Upper lobe of left lung (tissue), 6 donors: ENCODE measurements around the gene KCNK16. TPM values are rescaled to one million over a fixed set of nuclear protein-coding genes. Genes with fewer than 3 reads are reported as not detected.

Source experiments
- ATAC-seq, 2 donors: fragments of 200-7000 bp; cut with Tn5 transposase; one replicate each; pipeline ENCODE4 v1.9.1; 2022; ENCODE audit warnings: mild to moderate bottlenecking in 2 of 2, moderate library complexity in 2 of 2; ENCODE audit not compliant: low FRiP score in 2 of 2
- DNase-seq, 2 donors: peaks; one replicate each; pipeline ENCODE4 v3.0.0-alpha.2; 2019 to 2020
- H3K27ac ChIP-seq, 4 donors: fragments of 200-600 bp; sonication (generic); one replicate each; pipeline ENCODE4 v1.5.1; 2016 to 2019
- H3K27me3 ChIP-seq, 4 donors: fragments of 200-600 bp; sonication (generic); one replicate each; pipeline ENCODE4 v1.5.1; 2017 to 2019
- H3K36me3 ChIP-seq, 4 donors: fragments of 200-600 bp; sonication (generic); one replicate each; pipeline ENCODE4 v1.5.1; 2016 to 2019
- H3K4me1 ChIP-seq, 4 donors: fragments of 200-600 bp; sonication (generic); one replicate each; pipeline ENCODE4 v1.5.1; 2018 to 2019
- H3K4me3 ChIP-seq, 4 donors: fragments of 200-600 bp; sonication (generic); one replicate each; pipeline ENCODE4 v1.5.1; 2017 to 2019; ENCODE audit warnings: mild to moderate bottlenecking in 2 of 4, moderate library complexity in 1 of 4
- H3K9me3 ChIP-seq, 4 donors: fragments of 200-600 bp; sonication (generic); one replicate each; pipeline ENCODE4 v1.5.1; 2018 to 2019
- CTCF ChIP-seq, 6 experiments: fragments of 450-650 bp in 4 of 6; fragments of 200-600 bp in 2 of 6; sonication (generic) in 2 of 6; IDR thresholded peaks; one replicate each; pipeline ENCODE4 v1.5.1; 2016 to 2019; ENCODE audit warnings: antibody characterized with exemption in 6 of 6
- EP300 ChIP-seq, 4 donors: sonication (generic); formaldehyde crosslinking; IDR thresholded peaks; one replicate each; pipeline ENCODE4 v1.5.1; 2017; ENCODE audit warnings: antibody characterized with exemption in 4 of 4, control low read depth in 2 of 4
- POLR2A ChIP-seq, 4 donors: fragments of 450-650 bp; IDR thresholded peaks; one replicate each; pipeline ENCODE4 v1.5.1; 2016 to 2017; ENCODE audit warnings: antibody characterized with exemption in 4 of 4, mild to moderate bottlenecking in 2 of 4
- POLR2AphosphoS5 ChIP-seq, 2 donors: sonication (generic); formaldehyde crosslinking; IDR thresholded peaks; one replicate each; pipeline ENCODE4 v1.5.1; 2017; ENCODE audit warnings: antibody characterized with exemption in 2 of 2
- WGBS, 2 donors: methylation state at CpG; one replicate each; pipeline ENCODE4 v1.1.5; 2017 to 2018; 5-methylcytosine and 5-hydroxymethylcytosine counted together
- total RNA-seq, 6 donors: library from RNA; depleted of rRNA in 4 of 6; stranded (reverse); fragments of >200 nt in 4 of 6; gene quantifications; one replicate each; pipeline versions ENCODE4 v1.1.0 to v1.2.1, GENCODE V29; 2016 to 2021
- donor health status: DM: no; HTN: no; CAD: no; lungs with moderate emphysema.
- donor health status: DM: no; HTN: yes; CAD: no; lungs with severe emphysema.

Gene KCNK16
- total RNA-seq, 6 donors from 2014 or later, result not detected

DNA sequence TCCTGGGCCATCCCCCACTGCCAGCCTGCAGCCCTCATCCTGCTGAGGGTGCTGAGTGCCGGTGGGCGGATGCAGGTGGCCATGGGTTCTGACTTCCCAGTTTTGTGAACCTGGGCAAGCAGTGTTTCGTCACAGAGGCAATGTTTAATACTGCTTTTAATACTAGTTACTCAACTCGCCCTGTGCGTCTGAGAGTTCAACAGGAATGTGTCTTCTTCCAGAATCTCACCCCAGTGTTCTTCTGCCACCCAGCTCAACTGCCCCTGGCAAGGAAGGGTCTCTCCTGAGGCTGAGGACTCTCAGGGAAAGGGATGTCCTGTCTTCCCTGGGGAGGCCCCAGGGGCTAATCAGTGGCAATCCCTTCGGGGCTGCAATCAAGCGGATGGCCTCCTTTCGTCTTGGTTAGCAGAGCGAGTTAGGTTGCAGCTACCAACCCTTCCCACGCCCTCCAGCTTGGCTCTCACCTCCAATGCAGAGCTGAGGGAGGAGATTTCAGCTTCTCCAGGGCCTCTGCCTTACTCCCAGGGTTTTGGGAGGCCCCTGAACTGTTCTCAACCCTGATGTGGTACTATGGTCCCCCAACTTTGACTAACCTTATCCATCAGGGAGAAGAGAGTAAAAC, 2.0 kb downstream of the KCNK16 start:
- whole genome bisulfite sequencing, 2 donors, result 69% methylated on average over 7 to 10 of the region's 10 CpGs
- H3K9me3 ChIP-seq, result no peaks in the 10 kb centered on the region
- no peaks in the 10 kb centered on the region for H3K27me3 ChIP-seq
- H3K36me3 ChIP-seq, result no peaks in the 10 kb centered on the region
- DNase-seq (peak in 1 of 2 donors; percentile 41), ATAC-seq (no peak)
- no peak overlapping the region for H3K4me3 ChIP-seq
- TF ChIP-seq CTCF (IDR thresholded peaks at IDR 0.05) (no peak), EP300 (IDR thresholded peaks at IDR 0.05) (no peak), POLR2A (IDR thresholded peaks at IDR 0.05) (no peak), POLR2AphosphoS5 (IDR thresholded peaks at IDR 0.05) (no peak)
- H3K27ac ChIP-seq, result no peak overlapping the region
- H3K4me1 ChIP-seq, result no peaks in the 10 kb centered on the region

- ATAC-seq, result no peak
- no peak for TF ChIP-seq POLR2A (IDR thresholded peaks at IDR 0.05)
- TF ChIP-seq CTCF (IDR thresholded peaks at IDR 0.05), result no peak
- no peak for TF ChIP-seq EP300 (IDR thresholded peaks at IDR 0.05)
- no peak for TF ChIP-seq POLR2AphosphoS5 (IDR thresholded peaks at IDR 0.05)
- Histone ChIP-seq H3K4me1 (peaks cover 0 to under 1% (median under 1%) of the 10 kb centered on the region in 4 donors), H3K36me3 (no peaks in the 10 kb centered on the region), H3K27me3 (peaks cover 0 to under 1% (median 0%) of the 10 kb centered on the region in 4 donors), H3K9me3 (no peaks in the 10 kb centered on the region), H3K4me3 (no peak overlapping the region), H3K27ac (no peak overlapping the region)
- WGBS, 2 donors, result 56 to 70% methylated on average over 10 to 13 of the region's 13 CpGs
- DNase-seq, result no peak
Measured at GRCh38 chr6:39319621-39320362, 2.7 kb downstream of the KCNK16 start.

DNA sequence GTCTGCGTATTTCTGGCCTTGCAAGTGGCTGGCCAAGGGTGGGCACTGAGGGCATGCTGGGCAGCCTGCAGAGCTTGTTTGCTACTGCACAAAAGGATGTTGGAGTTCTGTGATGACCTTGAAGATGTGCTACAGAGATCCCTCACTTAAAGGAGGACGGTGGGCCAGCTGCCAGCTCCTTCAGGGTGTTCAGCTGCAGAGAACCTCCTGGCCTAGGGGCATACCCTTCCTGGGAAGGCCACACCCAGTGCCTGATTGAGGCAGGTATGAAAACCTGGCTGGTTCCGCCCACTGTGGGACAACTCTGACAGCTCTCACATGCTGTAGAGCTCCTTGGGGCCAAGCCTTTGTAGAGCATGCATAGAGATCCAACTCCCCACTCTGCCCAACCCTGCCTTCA, 5.2 kb downstream of the KCNK16 start:
- Histone ChIP-seq H3K4me1 (peaks cover 11 to 25% (median 21%) of the 10 kb centered on the region in 4 donors), H3K27ac (no peak overlapping the region), H3K27me3 (peaks cover 0 to 24% (median 9%) of the 10 kb centered on the region in 4 donors), H3K36me3 (no peaks in the 10 kb centered on the region), H3K4me3 (no peak overlapping the region), H3K9me3 (no peaks in the 10 kb centered on the region)
- no peak for ATAC-seq
- DNase-seq, result no peak
- 83% methylated on average over 2 to 3 of the region's 3 CpGs for WGBS, 2 donors
- TF ChIP-seq CTCF (IDR thresholded peaks at IDR 0.05) (no peak), POLR2A (IDR thresholded peaks at IDR 0.05) (no peak), EP300 (IDR thresholded peaks at IDR 0.05) (no peak), POLR2AphosphoS5 (IDR thresholded peaks at IDR 0.05) (no peak)

GRCh38 chr6:39314273-39314795, 8.2 kb downstream of the KCNK16 start, which contains the start of gene KCNK17:
Gene KCNK17 (minus strand): TSS chr6:39314419. CDS start chr6:39314320, 99 bp downstream.
- no peak for TF ChIP-seq EP300 (IDR thresholded peaks at IDR 0.05)
- no peak for TF ChIP-seq CTCF (IDR thresholded peaks at IDR 0.05)
- no peak for TF ChIP-seq POLR2AphosphoS5 (IDR thresholded peaks at IDR 0.05)
- TF ChIP-seq POLR2A (IDR thresholded peaks at IDR 0.05), result no peak
- H3K27ac ChIP-seq, result peak within 1 kb of the TSS in 3 of 4 donors; percentile 30 to 43 (median 41)
- peak within 1 kb of the TSS; percentile 3 to 46 (median 40) for H3K4me3 ChIP-seq
- DNase-seq (no peak), ATAC-seq (no peak)
- H3K9me3 ChIP-seq, result no peaks in the 10 kb centered on the region
- WGBS, 2 donors, result 18 to 53% methylated on average over 3 to 15 of the region's 28 CpGs
- H3K36me3 ChIP-seq, result no peaks in the 10 kb centered on the region
- H3K4me1 ChIP-seq, result peaks cover 11 to 25% (median 21%) of the 10 kb centered on the region in 4 donors
- H3K27me3 ChIP-seq, result peaks cover 0 to 24% (median 9%) of the 10 kb centered on the region in 4 donors
